Measurements from ENCODE around the gene JAK3.

JAK3 gene

DNA sequence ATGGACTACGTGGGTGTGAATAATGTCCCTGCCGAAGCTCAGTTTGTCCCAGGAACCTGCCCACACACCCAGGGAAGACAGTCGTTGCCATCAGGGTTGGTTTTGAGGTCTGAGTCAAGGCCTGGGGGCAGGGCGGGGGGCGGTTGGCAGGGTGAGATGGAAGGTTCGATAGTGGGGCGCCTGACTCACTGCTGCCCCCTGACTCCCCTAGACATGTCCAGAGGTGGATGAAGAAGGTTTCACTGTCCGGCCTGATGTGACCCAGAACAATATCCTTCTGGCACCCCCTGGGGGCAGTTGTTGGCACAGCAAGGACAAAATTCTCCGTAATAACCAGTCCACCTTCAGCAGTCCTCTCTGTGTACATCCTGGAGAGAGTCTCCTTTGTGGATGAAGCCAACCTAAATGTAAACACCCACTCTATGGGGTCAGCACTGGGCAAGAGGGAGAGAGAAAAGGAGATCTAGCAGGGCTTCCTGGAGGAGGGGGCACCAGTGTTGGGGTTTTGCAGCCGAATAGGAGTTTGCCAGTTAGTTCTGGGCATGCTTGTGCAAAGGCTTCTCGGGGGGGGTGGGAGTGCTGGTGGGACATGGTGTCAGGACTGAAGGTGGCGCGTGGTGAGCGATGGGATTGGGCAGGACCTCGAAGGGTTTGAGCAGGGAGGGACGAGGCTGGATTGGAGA, 72.4 kb downstream of the JAK3 start:
- no peak for DNase-seq

Data from NCI-H748 treated with DMSO at 0.1 percent for 48 hours (cell line).